WTC11 (cell line): ENCODE results near the gene RPRD1B. TPM values are rescaled to one million over a fixed set of nuclear protein-coding genes. Genes with fewer than 3 reads are reported as not detected.

ENCODE experiments used
- ATAC-seq: fragments of 200-7000 bp; cut with Tn5 transposase; 2 replicates; pipeline ENCODE4 v1.10.0; 2021; ENCODE audit warnings: mild to moderate bottlenecking, moderate library complexity
- CTCF ChIA-PET: fragments of 300-600 bp; sonication (Branson Sonifier 250); formaldehyde crosslinking; loops from one replicate; lab custom pipeline; 2021; ENCODE audit warnings: antibody characterized with exemption; lab: Charles Lee
- POLR2A ChIA-PET: fragments of 350-600 bp; sonication (Branson Sonifier 250); formaldehyde crosslinking; loops from one replicate; lab custom pipeline; 2021; ENCODE audit warnings: antibody characterized with exemption; lab: Charles Lee
- DNase-seq: peaks from one replicate; pipeline ENCODE4 v3.0.0; 2021; ENCODE audit warnings: low spot score
- H3K27ac Mint-ChIP-seq: 2 replicates; pipeline ENCODE4 v1.8.0; 2021; ENCODE audit warnings: mixed read lengths
- H3K27me3 Mint-ChIP-seq: 2 replicates; pipeline ENCODE4 v1.8.0; 2021; ENCODE audit warnings: low read depth, mild to moderate bottlenecking, moderate library complexity, mixed read lengths
- H3K36me3 Mint-ChIP-seq: 2 replicates; pipeline ENCODE4 v1.8.0; 2021; ENCODE audit warnings: mixed read lengths
- H3K4me1 Mint-ChIP-seq: 2 replicates; pipeline ENCODE4 v1.8.0; 2022; ENCODE audit warnings: mixed read lengths
- H3K4me3 Mint-ChIP-seq: 2 replicates; pipeline ENCODE4 v1.8.0; 2021; ENCODE audit warnings: mild to moderate bottlenecking, moderate library complexity, mixed read lengths
- H3K9me3 Mint-ChIP-seq: 2 replicates; pipeline ENCODE4 v1.8.0; 2021; ENCODE audit warnings: mixed read lengths
- ATF1 ChIP-seq: sonication (generic); formaldehyde crosslinking; IDR thresholded peaks from 2 replicates; pipeline ENCODE4 v1.8.1; 2023; ENCODE audit warnings: mild to moderate bottlenecking, moderate library complexity, missing genetic modification reagents
- ATF3 ChIP-seq: sonication (generic); formaldehyde crosslinking; conservative IDR thresholded peaks from 2 replicates; pipeline ENCODE4 v1.8.1; 2022; ENCODE audit warnings: mild to moderate bottlenecking, missing genetic modification reagents
- ATF6 ChIP-seq: sonication (generic); formaldehyde crosslinking; IDR thresholded peaks from 2 replicates; pipeline ENCODE4 v1.8.1; 2023; ENCODE audit warnings: mild to moderate bottlenecking, missing genetic modification reagents
- CTCF ChIP-seq: fragments of 200-600 bp; IDR thresholded peaks from 2 replicates; pipeline ENCODE4 v1.8.0; 2022; ENCODE audit warnings: antibody characterized with exemption
- E2F5 ChIP-seq: sonication (generic); formaldehyde crosslinking; IDR thresholded peaks from 2 replicates; pipeline ENCODE4 v1.8.1; 2022; ENCODE audit warnings: mild to moderate bottlenecking, moderate library complexity, missing genetic modification reagents
- ELF4 ChIP-seq: sonication (generic); formaldehyde crosslinking; IDR thresholded peaks from 2 replicates; pipeline ENCODE4 v1.8.1; 2022; ENCODE audit warnings: low read depth, mild to moderate bottlenecking, moderate library complexity, missing genetic modification reagents
- GRHL2 ChIP-seq: fragments of 250-450 bp; sonication (Bioruptor Pico); IDR thresholded peaks from 2 replicates; pipeline ENCODE4 v1.8.0; 2022; ENCODE audit warnings: mild to moderate bottlenecking, moderate library complexity; ENCODE audit not compliant: insufficient replicate concordance, severe bottlenecking
- HMGA2 ChIP-seq: fragments of 250-450 bp; sonication (Bioruptor Pico); IDR thresholded peaks from 2 replicates; pipeline ENCODE4 v1.4.0; 2021; ENCODE audit warnings: mild to moderate bottlenecking, moderate library complexity
- HMGXB4 ChIP-seq: sonication (generic); formaldehyde crosslinking; IDR thresholded peaks from 2 replicates; pipeline ENCODE4 v1.8.1; 2023; ENCODE audit warnings: mild to moderate bottlenecking, moderate library complexity, missing genetic modification reagents
- IRF1 ChIP-seq: sonication (generic); formaldehyde crosslinking; IDR thresholded peaks from 2 replicates; pipeline ENCODE4 v1.8.0; 2023; ENCODE audit warnings: missing genetic modification reagents
- NR3C1 ChIP-seq: sonication (generic); formaldehyde crosslinking; conservative IDR thresholded peaks from 2 replicates; pipeline ENCODE4 v1.8.1; 2023; ENCODE audit warnings: low read depth, mild to moderate bottlenecking, missing genetic modification reagents
- TEAD4 ChIP-seq: sonication (generic); formaldehyde crosslinking; IDR thresholded peaks from 2 replicates; pipeline ENCODE4 v1.8.0; 2022; ENCODE audit warnings: mild to moderate bottlenecking, missing genetic modification reagents
- ZBTB43 ChIP-seq: sonication (generic); formaldehyde crosslinking; IDR thresholded peaks from 2 replicates; pipeline ENCODE4 v1.8.1; 2023; ENCODE audit warnings: mild to moderate bottlenecking, missing genetic modification reagents
- ZNF121 ChIP-seq: sonication (generic); formaldehyde crosslinking; IDR thresholded peaks from 2 replicates; pipeline ENCODE4 v1.8.0; 2023; ENCODE audit warnings: missing genetic modification reagents
- ZNF138 ChIP-seq: sonication (generic); formaldehyde crosslinking; conservative IDR thresholded peaks from 2 replicates; pipeline ENCODE4 v1.8.1; 2022; ENCODE audit warnings: mild to moderate bottlenecking, moderate library complexity, missing genetic modification reagents
- ZNF219 ChIP-seq: sonication (generic); formaldehyde crosslinking; IDR thresholded peaks from 2 replicates; pipeline ENCODE4 v1.8.0; 2023; ENCODE audit warnings: missing genetic modification reagents, mild to moderate bottlenecking, borderline replicate concordance
- ZNF281 ChIP-seq: sonication (generic); formaldehyde crosslinking; IDR thresholded peaks from 2 replicates; pipeline ENCODE4 v1.8.0; 2023; ENCODE audit warnings: mild to moderate bottlenecking, missing genetic modification reagents
- ZNF317 ChIP-seq: sonication (generic); formaldehyde crosslinking; IDR thresholded peaks from 2 replicates; pipeline ENCODE4 v1.8.1; 2023; ENCODE audit warnings: low read depth, mild to moderate bottlenecking, moderate library complexity, missing genetic modification reagents, borderline replicate concordance
- ZNF396 ChIP-seq: fragments of 250-450 bp; sonication (Bioruptor Pico); IDR thresholded peaks from 2 replicates; pipeline ENCODE4 v1.8.0; 2021; ENCODE audit warnings: mild to moderate bottlenecking, moderate library complexity, borderline replicate concordance
- total RNA-seq: library from RNA; stranded (reverse); gene quantifications from 3 replicates; pipeline ENCODE4 v1.2.3, GENCODE V29; 2021

The RPRD1B gene
- total RNA-seq, 1 experiment from 2014 or later: 21.4 TPM

GRCh38 chr20:38060536-38060935, 27.0 kb downstream of the RPRD1B start:
- POLR2A ChIA-PET: no interaction called here
- no peak for TF ChIP-seq ZNF281 (CRISPR knock-in tag)
- H3K27me3 Mint-ChIP-seq: no peaks in the 10 kb centered on the region
- H3K9me3 Mint-ChIP-seq: no peaks in the 10 kb centered on the region
- no peaks in the 10 kb centered on the region for H3K4me1 Mint-ChIP-seq
- DNase-seq (no peak), ATAC-seq (no peak)
- H3K36me3 Mint-ChIP-seq: peaks cover 40% of the 10 kb centered on the region
- CTCF ChIA-PET: interaction anchor here (0.5 to 1.2 kb wide), 2 partner anchors 13 to 17 kb away, joined by 4 to 9 read pairs; no protein-coding TSS in a partner anchor
- no peak overlapping the region for H3K27ac Mint-ChIP-seq
- no peak overlapping the region for H3K4me3 Mint-ChIP-seq

- Mint-ChIP-seq H3K36me3 (peaks cover 46% of the 10 kb centered on the region), H3K27me3 (no peaks in the 10 kb centered on the region), H3K27ac (no peak overlapping the region), H3K4me3 (no peak overlapping the region), H3K9me3 (no peaks in the 10 kb centered on the region)
- CTCF ChIA-PET: interaction anchor here (1.2 kb wide), 1 partner anchor 12 kb away, joined by 9 read pairs; no protein-coding TSS in a partner anchor
- TF ChIP-seq CTCF: no peak
- no peak for TF ChIP-seq ZBTB43 (CRISPR knock-in tag)
- no peak for TF ChIP-seq ELF4
- TF ChIP-seq GRHL2 (CRISPR knock-in tag): no peak
- no peak for TF ChIP-seq NR3C1 (CRISPR knock-in tag)
- TF ChIP-seq, all 79 proteins: peak for 0
- no peaks in the 10 kb centered on the region for H3K4me1 Mint-ChIP-seq
- ATAC-seq: no peak
- DNase-seq: no peak
- POLR2A ChIA-PET: no interaction called here
These were observed 27.6 kb downstream of the RPRD1B start for GRCh38 chr20:38061109-38061508.

GRCh38 chr20:38062890-38063289, 29.3 kb downstream of the RPRD1B start:
- ChIA-PET POLR2A (no interaction called here), CTCF (interaction anchor here (1.4 to 1.7 kb wide), 2 partner anchors 10 to 158 kb away, joined by 3 to 7 read pairs; no protein-coding TSS in a partner anchor)
- H3K36me3 Mint-ChIP-seq: peaks cover 61% of the 10 kb centered on the region
- TF ChIP-seq ZNF138 (CRISPR knock-in tag) (no peak), ZNF121 (CRISPR knock-in tag) (no peak), ZNF396 (no peak), E2F5 (no peak), ZNF219 (no peak), ATF1 (CRISPR knock-in tag) (no peak), TEAD4 (no peak), ATF6 (CRISPR knock-in tag) (no peak), IRF1 (CRISPR knock-in tag) (no peak), ZNF317 (CRISPR knock-in tag) (no peak), HMGA2 (no peak), ATF3 (CRISPR knock-in tag) (no peak), HMGXB4 (CRISPR knock-in tag) (no peak)

More at GRCh38 chr20:38062890-38063289, 29.3 kb downstream of the RPRD1B start:
- DNase-seq (no peak), ATAC-seq (no peak)
- H3K27me3 Mint-ChIP-seq: no peaks in the 10 kb centered on the region
- H3K4me3 Mint-ChIP-seq: no peak overlapping the region
- H3K27ac Mint-ChIP-seq: no peak overlapping the region
- H3K9me3 Mint-ChIP-seq: no peaks in the 10 kb centered on the region
- H3K4me1 Mint-ChIP-seq: no peaks in the 10 kb centered on the region
